Activated CD4-positive, CD25-positive, alpha-beta regulatory T cell treated with anti-CD3 and anti-CD28 coated beads, Interleukin-2, amount 50 U/mL, for 24 hours (primary cell): ENCODE measurements around the gene ZNF653.
"Not testable (repeated sequence)": the region's sequence is repeated elsewhere in the genome, so short reads cannot be mapped to it uniquely, and the experiment has no call there.

ENCODE experiments used
- ATAC-seq, 2 donors: fragments of 150-1000 bp; cut with Tn5 transposase; one replicate each; pipeline ENCODE4 v1.10.0; 2021; ENCODE audit warnings: mild to moderate bottlenecking in 1 of 2, moderate library complexity in 1 of 2

Gene ZNF653

GRCh38 chr19:11453468-11454341 lies 51.9 kb downstream of the ZNF653 start:
- ATAC-seq, result no peak

DNA sequence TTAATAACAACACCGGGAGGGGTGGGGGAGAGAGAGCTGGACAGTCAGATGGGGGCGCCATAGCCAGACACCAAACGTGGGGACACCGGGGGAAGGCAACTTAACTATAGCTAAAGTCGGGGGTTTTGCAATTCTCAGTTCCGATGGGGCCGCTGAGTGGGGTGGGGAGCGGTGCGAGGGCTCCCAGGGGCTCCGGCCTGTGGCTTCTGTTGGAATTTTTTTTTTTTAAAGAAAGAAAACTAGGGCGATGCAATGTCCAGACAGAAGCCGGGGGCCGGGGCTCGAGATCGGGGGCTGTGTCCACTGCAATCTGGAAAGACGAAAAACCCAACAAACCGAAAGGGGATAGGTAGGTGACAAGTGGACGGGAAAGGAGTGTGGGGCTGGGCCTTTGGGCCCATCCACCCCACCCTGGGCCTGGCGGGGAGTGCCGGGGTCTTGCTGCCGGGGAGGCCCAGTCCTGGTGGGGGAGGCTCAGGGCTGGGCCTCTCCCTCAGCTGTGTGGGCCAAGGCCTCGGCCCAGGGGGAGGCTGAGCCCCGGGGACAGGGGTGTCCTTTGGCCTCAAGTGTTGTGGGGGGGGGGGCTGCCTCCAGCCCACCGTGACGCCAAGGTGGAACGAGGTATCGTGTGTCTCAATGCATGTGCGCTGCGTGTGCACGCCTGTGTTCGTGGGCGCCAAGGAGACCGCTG lies 52.9 kb downstream of the ZNF653 start:
- ATAC-seq, result no peak

DNA sequence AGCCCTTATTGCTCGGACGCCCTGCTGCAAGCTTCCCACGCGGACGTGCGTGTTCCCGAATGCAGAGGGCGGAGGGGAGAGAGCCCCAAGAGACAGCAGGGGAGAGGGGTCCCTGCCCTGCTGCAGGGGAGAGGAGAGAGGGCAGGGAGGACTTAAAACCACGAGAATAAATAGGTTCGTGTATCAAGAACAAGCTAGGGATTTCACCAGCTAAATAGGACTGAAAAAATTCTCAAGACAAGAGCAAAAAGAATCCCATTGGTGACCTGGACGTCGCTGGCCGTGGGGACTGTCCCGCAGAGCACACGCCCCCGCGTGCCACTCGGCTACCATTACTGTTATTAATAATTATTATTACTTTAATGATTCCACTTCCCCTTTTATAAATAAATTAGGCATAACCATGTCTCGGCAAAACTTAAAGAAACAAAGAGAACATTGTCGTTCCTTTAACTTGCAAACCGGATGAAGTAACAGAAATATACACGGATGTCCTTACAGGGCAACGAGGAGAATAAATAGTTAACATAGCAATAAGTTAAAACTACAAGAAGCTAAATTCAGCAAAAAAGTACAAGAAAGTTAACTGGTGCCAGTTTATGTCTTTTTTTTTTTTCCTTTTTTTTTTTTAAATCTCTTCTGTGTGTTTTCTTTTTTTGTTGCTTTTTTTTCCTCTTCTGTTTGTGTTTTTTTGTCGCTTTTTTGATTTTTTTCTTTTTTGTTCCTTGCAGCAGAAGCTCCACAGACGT lies 53.6 kb downstream of the ZNF653 start:
- ATAC-seq, result no peak

DNA sequence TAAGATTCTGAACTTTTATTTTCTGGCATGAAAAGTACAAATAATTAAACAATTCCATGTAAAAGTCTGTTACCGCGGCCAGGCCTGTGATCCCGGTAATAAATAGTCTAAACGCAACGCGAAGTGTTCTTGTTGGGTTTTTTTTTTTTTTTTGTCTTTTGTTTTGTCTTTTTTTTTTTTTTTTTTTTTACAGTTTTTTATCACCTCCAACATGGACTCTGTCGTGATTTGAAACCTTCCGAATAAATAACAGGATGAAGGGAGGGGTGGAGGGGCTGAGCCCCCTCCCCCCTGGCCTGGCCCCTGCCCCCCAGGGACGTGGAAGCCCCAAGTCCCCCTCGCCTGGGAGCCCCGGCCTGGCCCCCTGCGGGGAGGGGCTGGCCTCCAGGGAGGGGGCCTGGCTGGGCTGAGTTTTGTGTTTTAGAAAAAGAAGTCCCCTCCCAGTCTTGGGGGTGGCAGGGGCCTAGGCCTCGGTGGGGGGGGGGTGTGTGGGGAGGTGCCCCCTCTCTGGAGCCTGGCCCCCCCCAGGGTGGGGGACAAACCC lies 54.2 kb downstream of the ZNF653 start:
- no peak for ATAC-seq

GRCh38 chr19:11450570-11451326 lies 54.9 kb downstream of the ZNF653 start:
- ATAC-seq, result no peak

- ATAC-seq, result no peak
Observed at GRCh38 chr19:11448923-11449554, 56.6 kb downstream of the ZNF653 start.

DNA sequence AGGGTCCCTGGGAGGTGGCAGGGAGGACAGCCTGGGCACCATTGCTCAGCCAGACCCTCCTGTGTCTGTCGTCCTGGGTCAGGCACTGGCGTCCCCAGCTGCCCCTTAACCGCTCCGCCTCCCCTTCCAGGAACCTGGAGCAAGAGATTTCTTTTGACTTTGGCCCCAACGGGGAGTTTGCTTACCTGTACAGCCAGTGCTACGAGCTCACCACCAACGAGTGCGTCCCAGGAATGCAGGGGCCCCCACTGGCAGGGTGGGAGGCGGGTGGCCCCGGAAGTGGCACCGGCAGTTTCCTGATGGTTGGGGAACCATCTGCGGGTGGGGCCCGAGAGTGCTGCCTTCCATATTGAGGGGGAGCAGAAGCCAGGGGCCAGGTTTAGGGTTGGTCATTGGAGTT lies 57.2 kb downstream of the ZNF653 start:
- ATAC-seq, result no peak

- no peak for ATAC-seq
Observed at GRCh38 chr19:11447347-11448262, 58.0 kb downstream of the ZNF653 start.

DNA sequence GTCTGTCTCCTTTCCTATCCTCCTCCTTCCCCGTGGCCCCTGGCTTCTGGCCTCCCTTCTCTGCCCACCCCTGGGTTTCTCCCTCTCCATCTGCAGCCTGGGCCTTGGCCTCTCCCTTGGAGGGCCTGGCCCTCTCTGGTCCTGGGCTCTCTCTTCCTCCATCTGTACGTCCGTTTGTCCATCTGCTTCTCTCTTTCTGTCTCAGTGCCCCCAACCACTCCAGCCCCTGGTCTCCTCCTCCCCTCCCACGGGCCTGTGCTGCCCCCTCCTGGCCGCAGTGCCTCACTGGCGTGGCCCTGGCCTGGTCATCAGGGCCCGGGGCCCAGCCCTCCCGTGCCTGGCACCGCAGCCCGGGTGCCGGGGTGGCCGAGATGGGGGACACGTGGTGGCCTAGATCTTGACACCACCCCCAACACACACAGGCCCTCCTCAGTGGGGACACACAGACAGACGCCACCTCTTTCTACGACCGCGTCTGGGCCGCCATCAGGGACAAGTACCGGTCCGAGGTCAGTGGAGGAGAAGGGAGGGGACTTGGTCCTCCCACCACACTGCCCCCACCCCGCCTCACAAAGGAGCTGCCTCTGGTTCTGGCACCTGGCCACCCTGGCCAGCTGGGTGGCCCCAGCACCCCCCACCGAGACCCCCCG lies 58.9 kb downstream of the ZNF653 start:
- peak; percentile 51 to 64 for ATAC-seq

DNA sequence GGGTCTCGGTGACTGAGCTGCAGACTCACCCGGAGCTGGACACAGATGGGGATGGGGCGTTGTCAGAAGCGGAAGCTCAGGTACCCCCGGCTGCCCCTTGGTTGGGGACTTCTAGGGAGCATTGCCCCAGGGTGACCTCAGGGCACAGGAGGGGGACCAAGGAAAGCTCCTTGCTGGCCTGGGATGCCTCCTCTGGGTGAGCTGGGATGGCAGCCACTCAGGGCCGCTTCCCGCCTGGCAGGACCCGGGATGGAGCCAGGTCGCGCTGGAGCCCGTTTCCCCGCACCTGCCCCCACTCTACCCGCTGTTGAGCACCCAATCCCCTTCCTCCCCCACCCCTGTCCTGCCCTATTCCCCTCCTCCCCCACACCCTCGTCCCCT lies 59.4 kb downstream of the ZNF653 start:
- ATAC-seq, result no peak

DNA sequence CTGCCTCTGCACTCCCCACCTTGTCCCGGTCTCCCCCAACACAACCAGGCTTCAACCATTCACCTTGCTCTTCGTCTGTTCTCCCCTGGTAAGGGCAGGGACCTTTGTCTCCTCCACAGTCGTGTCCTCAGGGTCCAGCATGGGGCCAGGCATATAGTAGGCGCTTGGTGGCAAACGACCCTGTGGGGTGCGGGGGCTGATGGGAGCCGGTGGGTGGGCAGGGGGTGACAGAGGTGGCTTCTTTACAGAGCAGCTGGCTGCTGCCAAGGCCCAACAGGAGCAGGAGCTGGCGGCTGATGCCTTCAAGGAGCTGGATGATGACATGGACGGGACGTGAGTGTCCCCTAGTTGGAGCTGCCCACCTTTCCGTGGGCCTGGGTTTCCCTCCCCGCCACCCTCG lies 60.5 kb downstream of the ZNF653 start:
- no peak for ATAC-seq

DNA sequence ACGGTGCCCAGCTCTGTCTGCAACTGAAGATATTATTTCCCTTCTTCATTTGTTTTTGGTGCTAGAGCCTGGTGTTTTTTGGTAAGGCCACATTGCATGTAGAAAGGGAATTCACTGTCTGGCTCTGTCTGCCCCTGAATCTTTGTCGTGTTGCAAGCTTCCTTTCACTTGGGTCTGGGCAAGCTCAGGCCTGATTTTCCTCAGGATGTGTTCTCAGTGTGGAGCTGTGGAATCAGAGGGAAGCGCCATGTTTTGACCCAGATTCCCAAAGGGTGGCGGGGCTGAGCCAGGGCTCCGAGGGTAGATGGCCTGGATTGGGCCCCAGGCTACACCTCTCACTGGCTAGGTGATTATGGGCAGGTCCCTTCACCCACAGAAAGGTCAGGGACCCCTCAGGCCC lies 61.6 kb downstream of the ZNF653 start:
- ATAC-seq, result no peak

DNA sequence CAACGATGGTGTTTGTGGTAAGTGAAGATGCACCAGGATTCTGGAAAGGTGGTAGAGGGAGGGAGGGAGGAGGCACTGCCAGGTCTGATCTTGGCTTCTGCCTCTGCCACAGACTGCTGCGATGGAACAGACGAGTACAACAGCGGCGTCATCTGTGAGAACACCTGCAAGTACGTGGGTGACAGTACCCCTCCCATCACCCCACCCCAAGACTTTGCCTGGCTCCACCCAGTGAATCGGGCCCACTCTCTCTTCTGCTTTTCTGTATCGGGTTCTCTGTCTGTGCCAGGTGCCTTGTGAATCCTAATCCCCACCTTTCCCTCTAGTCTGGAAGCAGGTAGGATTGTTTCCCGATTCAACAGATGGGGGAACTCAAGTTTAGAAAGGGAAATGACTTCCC lies 67.7 kb downstream of the ZNF653 start:
- ATAC-seq, result no peak

DNA sequence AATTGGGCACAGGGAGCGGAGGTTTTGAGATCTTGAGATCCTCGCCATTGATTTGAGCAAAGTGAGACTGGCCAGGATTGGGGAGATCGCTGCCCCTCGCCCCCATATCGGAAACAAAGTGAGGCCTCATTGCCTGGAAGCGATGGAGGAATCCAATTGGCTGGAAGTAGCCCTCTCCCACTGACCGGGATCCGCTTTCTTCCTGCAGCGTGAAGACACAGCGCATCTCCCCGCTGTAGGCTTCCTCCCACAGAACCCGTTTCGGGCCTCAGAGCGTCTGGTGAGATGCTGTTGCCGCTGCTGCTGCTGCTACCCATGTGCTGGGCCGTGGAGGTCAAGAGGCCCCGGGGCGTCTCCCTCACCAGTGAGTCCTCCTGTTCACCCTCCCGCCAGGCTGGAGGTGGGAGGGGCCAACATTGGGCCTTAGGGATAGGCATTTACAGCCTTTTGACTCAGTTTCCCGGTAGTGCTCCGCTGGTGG lies 69.8 kb downstream of the ZNF653 start:
- ATAC-seq, result no peak

GRCh38 chr19:11435057-11435832 lies 70.4 kb downstream of the ZNF653 start, which contains the start of the genes ODAD3 and PRKCSH:
TSS of gene ODAD3 (minus strand) at chr19:11435121. CDS start at chr19:11435016, 105 bp downstream.
TSS of gene PRKCSH (plus strand) at chr19:11435635. CDS start at chr19:11436118, 483 bp downstream.
- peak; percentile 95 for ATAC-seq

DNA sequence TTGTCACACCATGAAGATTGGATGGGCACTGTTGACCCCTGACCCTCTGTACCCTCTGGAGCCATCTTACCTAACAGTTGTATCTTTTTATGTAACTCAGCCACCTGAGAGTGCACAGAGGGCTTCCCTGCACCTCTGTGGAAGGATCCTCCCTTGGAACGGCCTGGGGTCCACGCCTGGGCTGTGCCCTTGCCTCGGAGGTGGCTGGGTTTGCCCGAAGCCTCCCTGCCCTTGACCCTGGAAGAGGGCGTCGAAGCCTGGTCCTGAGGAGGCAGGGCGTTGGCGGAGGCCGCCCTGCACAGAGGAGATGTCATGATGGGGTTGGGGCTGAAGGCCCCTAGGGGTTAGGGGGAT lies 71.0 kb downstream of the ZNF653 start:
- peak; percentile 0 to 2 for ATAC-seq

- not testable (repeated sequence) for ATAC-seq
Observed at GRCh38 chr19:11433526-11433925, 72.1 kb downstream of the ZNF653 start.
